HG02798 (cell line): ENCODE measurements around the gene CALD1.

Source experiments
- ATAC-seq: cut with Tn5 transposase; IDR thresholded peaks from one replicate; pipeline ENCODE4 v1.9.1; 2021; ENCODE audit warnings: mild to moderate bottlenecking; ENCODE audit not compliant: unreplicated experiment, poor library complexity

Gene CALD1

DNA sequence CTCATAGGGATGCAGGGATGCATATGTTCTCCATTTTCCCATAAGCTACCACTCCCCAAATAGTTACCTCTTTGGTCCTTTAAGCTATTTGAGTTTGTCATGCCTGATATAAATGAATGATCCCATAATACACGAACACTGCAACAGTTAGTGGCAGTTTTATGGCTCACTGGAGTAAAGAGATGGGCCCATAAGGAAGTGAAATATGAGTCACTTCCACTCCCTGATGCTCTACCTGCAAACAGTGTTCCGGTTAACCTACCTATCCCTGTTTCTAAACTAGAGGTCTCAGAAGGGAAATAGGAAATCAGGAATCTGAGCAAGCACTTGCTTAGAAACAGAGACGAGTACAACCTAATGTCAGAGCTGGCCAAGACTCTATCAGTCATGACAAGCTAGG, 71.7 kb downstream of the CALD1 start:
- no peak for ATAC-seq

DNA sequence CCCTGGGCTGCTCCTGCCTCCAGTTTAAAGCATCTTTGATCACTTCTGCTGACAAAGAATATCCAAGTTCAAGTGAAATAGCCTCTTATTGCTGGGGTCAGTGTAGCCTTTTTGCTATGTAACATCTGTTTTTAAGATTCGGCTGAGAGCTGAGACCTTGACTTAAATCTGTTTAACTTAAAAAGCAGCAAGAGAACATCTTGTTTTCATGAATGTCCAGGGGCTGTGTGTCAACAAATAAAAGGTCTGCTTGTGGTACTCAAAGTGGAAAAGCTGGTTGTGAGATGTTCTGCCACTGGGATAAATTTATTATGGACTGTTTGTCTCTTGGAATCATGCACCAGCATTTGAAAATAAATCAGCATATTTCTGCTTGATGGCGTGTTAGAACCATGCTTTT, 73.2 kb downstream of the CALD1 start:
- ATAC-seq: no peak

DNA sequence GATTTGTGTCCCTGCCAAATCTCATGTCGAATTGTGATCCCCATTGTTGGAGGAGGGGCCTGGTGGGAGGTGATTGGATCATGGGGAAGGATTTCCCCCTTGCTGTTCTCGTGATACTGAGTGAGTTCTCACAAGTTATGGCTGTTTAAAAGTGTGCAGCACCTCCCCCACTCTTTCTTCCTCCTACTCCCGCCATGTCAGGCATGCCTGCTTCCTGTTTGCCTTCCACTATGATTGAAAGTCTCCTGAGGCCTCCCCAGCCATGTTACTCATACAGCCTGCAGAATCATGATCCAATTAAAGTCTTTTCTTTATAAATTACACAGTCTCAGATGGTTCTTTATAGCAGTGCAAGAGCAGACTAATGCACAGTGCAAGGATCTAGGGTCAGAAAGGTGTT, 75.4 kb downstream of the CALD1 start:
- ATAC-seq: no peak

DNA sequence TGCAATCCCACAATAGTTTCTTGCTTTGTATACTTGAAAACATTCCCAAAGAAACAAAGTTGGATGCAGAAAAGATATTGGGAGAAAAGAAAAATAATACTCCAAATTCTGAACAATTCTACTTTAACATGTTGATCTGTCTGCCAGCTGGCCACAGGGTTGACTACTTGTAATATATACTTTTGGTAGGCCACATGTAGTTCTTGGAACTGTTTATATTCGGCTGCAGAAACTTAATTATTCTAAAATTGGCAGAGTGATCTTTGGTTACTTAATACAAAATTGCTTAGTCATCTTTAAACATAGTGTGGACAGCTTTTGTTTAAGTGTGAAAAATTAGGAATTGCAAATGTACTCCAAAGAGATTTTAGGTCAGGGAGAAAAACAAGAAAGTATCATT, 76.0 kb downstream of the CALD1 start:
- ATAC-seq: no peak

DNA sequence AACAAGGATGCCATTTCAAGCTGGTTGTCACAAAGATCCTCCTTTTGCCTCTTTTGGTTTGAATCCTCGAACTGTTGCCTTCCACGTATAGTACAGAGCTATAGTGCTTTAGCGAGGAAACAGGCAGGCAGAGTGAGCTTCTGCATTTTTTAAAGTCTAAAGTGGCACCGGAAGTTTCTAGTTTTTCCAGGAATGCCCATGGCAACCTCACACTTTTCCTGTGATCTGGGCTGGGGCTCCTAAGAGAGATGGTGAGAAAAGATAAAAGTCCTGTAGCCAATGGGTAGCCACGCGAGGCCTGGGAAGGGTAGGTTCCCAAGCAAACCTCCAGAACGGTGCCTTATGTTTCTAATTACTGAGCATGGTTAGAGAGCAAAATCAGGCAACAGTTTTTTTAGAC, 76.7 kb downstream of the CALD1 start:
- ATAC-seq: no peak

DNA sequence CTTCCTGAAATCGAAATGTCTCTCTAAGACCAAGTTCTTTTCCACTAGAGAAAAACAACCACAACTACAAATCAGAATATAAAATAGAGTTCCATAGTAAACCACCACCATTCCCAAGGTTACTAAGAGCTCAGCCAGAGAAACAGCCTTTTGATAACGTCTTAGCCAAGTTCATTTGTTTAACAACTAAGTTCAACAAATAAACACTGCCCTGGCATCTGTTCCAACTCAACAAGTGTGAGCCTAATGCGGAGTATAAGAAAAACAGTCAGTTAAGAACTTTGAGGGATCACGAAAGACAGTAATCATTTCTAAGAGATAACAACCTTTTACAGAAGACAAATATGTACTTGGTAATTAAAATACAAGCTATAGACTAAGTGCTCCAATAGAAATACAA, 77.3 kb downstream of the CALD1 start:
- ATAC-seq: no peak

DNA sequence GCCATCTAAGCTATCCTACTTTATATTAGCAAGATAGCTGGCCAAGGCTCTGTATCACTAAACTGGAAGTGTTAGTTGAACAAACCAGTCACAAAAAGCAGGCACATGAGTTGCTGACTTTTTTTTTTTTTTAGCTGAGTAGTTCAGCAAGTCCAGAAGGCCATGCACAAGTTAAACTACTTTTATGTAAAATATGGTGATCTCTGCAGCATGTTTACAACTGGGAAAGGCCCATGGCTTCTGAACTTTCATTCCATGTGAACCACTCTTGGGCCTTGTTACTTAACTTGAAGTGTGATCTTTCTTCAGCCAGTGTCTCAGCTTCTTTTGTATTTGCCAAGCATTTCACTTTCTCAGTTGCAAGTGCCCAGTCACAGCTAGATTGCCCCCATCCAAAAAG, 78.5 kb downstream of the CALD1 start:
- no peak for ATAC-seq

DNA sequence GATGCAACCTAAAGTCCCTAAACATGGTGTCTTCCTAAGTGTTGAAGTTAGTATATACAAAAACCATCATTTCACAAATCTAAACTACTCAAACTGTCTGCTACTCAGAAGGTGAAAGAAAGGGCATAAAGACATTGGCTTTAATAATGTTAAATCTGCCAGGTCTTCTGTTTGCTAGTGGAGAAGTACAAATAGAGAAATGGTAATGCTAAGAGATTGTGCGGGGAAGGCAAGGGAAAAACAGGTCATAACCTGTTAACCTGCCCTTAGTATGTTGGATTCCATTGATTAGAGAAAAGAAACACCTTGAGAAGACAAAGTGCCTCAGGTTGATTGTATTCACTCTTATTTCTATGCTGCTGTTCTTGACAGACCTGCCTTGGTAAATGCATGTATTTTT, 80.3 kb downstream of the CALD1 start:
- no peak for ATAC-seq

DNA sequence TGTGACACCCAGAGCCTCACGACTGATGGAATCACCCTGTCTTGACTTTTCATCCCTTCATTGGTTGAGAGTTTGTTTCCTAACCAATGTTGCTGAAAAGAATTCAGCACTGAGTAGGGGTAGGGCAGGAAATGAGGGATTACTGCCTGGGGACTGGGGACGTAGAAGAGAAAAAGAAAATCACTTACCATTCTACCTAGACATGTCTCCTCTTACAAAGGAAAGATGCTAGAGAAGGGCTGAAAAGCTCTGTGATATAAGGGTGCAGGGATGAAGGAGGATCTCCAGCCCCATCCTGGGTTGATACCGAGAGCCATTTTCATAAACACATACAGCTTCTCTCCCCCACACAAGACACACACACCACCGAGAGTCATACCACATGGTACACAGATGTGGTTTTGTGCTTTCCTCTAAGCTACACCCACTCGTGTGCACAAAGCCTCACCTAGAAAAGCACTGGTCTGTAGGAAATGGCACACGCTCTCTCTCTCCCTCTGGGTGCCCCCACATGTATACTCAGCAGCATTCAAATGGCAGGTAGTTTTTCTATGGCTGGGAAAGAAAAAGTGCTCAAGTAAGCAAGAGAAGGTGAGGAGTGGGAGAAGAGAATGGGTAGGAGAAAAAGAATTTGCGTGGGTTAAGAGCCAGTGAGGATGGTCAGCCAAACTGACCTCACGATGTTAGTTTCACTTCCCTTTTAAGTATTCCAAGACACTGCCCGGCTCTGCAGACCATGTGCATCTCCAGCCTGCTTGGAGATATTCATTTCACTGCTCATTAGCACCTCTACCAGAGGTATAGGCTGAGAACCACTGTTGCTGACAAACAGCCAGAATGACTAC, 85.8 kb downstream of the CALD1 start:
- peak; percentile 82 for ATAC-seq

DNA sequence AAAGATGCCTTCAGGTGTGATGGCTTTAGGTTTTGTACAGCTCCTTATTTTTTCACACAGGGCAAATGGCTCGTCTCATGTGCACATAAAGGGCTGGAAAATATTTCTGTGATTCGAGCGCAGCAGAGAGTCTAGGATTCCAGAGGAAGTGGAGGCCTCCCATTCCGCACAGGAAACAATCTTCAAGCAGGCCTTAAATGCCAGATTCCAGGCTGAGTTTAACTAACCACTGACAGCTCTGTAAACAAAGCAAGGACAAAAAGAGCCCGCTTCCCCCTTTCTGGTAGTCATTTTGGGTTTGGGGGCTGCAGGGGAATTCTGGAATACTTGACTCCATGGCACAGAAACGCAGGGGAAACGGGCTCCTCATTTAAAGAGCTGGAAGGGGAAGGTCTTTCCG, 87.2 kb downstream of the CALD1 start:
- no peak for ATAC-seq

DNA sequence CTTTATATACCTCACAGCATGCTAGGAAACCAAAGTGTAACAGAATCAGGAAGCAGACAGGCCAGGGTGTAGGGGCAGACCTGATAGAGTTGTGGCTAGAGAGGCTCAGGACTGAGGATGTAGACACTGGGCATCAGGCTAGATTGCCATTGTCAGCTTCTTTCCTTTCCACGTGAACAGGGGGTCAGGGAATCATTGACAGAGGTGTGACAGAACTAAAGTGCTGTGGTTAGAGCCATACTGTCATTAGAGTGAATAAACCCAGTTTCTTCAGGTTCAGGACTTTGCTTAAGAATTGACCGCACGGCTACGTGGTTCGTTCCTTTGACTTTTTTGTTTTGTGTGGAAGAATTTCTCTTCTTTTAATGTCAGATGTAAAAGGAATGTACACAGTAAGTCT, 90.7 kb downstream of the CALD1 start:
- ATAC-seq: no peak

DNA sequence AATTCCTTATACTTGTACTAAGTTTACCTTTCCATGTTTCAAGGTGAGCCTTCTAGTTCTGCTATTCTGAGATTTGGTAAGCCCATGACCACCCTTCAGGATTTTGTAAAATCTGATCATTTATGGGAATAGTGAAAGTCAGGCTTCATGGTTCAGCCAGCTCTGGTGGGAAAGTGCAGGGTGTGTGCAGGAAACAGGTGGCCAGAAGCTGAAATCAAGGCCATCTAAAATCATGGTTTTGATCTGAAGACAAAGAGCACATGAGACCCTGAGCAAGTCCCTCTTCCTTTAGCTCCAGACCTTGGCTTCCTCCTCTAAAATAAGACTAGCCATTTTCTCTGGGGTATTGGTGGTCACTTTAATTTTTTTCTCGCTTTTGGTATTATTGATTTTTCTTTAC, 91.3 kb downstream of the CALD1 start:
- no peak for ATAC-seq

DNA sequence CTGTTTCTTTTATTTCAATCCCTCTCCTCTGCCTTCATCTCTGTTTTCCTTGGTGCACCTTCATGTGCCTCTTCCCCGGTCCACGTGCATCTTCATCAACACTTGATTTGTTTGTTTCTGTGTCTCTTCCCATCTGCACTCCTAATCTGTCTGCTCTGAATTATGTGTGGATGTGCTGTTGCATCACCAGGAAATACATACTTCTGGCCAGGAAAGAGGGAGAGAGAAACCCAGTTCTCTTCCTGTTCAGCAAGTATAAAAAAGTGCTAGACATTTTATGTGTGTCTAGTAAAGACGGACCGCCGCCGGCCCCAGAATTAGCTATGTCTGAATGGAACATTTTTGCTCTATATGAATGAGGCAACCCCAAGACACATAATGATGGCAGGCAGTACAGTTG, 93.8 kb downstream of the CALD1 start:
- ATAC-seq: no peak

DNA sequence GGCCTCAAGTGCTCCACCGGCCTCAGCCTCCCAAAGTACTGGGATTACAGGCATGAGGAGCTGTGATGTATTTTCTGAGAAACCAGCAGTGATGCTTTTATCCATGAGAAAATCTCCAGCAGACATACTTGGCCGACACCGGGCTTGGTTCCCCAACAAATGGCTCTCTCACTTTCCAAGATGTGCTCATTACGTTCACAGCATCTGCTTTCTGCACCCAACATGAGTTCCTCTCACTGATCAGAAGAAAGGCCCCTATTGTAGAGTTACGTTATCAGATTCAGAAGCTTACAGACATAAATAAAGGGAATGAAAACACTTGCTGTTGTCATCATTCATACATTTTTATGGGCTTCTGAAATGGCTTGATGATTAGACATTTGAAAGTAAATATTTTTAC, 95.0 kb downstream of the CALD1 start:
- no peak for ATAC-seq

DNA sequence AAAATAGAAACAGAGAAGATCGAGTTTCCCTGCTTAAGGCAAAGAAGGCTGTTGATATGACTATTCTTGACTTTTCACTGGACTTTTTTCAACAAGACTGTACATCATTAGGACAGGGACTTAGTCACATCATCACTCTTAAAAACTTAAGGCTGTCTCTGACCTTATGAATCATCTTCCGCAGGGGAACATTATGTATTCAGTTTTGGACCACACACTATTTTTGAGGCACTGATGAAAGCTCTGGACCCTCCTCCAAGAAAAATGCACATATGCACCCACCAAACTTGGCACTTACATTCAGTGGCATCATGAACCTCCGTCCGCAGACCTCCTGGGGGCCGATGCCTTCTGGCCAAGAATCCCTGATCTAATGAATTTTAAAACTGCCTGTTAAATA, 96.4 kb downstream of the CALD1 start:
- no peak for ATAC-seq

DNA sequence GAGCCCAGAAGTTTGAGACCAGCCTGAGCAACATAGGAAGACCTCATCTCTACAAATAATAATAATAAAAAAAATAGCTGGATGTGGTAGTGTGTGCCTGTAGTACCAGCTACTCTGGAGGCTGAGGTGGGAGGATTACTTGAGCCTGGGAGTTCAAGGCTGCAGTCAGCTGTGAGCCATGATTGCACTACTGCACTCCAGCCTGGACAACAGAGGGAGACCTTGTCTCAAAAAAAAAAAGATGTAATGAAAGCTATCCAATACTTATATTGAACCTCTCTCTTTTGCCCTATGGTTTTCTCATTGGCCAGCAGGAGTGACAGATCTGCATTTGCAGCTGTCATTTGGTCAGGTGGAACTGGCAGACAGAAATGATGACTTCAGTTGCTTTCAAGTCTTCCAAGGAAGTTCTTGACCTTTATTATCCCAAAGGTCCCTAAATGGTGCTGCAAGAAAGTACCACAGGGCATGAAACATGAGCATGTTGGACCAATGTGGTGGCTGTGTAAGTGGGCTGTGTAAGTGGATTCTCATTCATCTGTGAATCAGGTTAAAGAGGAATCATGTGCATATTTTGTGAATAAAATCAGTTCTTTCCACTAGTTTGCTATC, 99.4 kb downstream of the CALD1 start:
- no peak for ATAC-seq

DNA sequence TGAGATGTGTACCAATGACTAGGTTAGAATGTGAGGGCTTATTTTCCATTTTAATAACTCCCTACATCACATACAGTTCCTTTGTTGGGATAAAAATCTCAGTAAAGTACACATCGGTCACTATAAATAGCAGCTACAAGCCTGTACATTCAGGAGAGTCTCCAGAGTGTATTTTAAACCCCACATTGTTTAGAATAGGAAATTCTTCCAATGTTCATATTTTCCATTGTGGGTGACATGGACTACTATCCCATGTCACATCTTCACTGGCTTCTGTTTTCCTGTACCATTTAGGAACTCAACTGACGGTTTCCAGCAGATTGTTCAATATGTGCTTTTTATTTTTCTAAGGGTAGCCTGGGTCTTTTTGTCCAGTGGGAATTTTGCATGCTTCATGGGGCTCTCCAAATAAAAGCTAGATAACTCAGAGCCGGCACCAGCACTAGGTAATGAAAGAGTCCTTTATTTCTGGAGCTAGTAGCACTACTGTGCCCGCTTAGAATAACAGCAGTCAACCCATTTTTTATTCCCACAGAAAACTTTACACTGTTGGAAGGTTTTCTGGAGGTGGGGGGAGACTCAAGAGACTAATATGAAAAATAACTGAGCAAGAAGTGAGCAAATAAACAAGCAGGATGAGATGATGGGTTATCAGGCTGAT, 100.5 kb downstream of the CALD1 start:
- no peak for ATAC-seq

DNA sequence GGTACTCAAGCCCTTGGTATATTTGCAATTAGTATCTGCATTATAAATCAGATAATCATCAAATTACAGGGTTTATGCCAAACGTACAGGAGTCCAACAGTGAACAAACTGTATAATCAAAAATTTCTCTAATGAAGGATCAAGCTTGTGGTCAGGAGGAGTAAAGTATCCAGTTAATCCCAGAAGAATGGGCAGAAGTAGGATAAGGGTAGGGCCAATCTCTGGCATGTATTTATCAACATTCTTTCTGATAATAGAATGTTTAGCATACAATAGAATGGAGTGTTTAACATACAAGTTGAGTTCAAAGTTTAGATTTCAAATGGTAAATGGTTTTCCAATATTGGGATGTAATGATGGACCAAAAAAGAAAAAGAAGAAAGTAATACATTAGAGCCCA, 103.0 kb downstream of the CALD1 start:
- ATAC-seq: no peak

DNA sequence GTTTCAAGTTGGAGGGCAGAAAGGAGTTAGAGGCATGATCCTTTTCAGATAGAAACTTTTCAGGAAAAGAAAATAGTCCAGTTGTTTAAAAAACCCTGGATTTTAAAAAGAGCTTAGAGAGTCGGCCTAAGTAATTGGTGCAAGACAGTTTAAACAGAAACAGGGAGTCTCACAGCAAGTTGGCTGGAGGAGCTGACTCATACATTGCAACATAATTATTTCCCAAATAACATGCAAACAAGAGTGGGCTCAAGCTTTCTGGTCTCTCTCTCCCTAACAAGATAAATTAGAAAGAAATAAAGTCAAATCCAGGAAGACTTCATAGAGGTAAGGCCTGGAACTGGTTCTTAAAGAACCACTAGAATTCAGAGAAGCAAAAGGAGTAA, 106.5 kb downstream of the CALD1 start:
- ATAC-seq: no peak

DNA sequence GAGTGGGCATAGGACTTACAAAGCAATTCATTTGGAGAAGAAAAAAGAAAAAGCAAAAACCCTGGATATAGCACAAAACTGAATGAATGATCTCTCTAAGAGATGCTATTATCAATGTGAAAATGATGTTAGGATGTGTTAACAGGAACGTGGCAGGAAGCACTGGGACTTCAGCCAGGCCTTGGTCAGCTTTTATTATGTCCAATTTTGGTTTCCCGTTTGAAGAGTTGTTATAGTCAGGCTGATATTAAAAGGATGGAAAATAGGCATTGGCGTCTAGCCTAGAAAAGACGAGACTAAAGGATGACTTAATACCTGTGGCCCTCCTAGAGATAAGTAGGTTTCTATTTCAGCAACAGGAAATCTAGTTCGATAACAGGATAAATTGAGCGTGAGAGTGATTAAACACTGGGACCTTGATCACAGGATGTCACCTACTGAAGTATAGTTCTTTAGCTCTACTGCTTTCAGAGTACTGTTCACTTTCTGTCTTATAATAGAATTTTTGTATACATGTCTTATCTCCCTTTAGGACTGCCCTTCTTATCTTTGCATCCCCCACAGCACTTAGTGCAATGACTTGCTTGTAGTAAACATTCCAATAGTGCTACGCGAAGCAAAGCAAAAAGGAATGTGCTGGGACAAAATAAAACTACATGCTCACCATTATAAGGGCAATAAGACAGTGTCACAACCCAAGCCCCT, 107.1 kb downstream of the CALD1 start:
- ATAC-seq: no peak

DNA sequence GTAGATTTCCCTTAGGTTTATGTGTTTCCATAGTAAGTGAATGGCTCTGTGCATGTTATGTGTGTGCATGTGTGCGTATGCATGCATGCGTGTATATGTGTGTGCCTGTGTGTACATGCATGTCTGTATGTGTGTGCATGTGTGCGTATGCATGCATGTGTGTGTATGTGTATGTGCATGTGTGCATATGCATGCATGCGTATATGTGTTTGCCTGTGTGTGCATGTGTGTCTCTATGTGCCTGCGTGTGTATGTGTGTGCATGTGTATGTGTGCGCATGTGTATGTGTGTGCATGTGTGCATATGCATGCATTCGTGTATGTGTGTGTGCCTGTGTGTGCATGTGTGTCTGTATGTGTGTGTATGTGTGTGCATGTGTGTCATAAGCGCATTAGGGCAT, 108.1 kb downstream of the CALD1 start:
- no peak for ATAC-seq
